Testis (tissue), 3 donors: Measurements from ENCODE around the gene RNF169. TPM values are rescaled to one million over a fixed set of nuclear protein-coding genes. Genes with fewer than 3 reads are reported as not detected.

ENCODE experiments used
- DNase-seq: peaks from one replicate; pipeline ENCODE4 v3.0.0-alpha.2; 2019
- H3K27ac ChIP-seq, 2 donors: fragments of 200-600 bp; sonication (generic); one replicate each; pipeline ENCODE4 v1.5.1; 2019
- H3K27me3 ChIP-seq: fragments of 200-600 bp; sonication (generic); one replicate; pipeline ENCODE4 v1.5.1; 2019
- H3K36me3 ChIP-seq: fragments of 200-600 bp; sonication (generic); one replicate; pipeline ENCODE4 v1.5.1; 2017; ENCODE audit warnings: low read depth; ENCODE audit errors: missing control alignments
- H3K4me1 ChIP-seq: fragments of 200-600 bp; sonication (generic); one replicate; pipeline ENCODE4 v1.5.1; 2019
- H3K4me3 ChIP-seq, 2 donors: fragments of 200-600 bp; sonication (generic); one replicate each; pipeline ENCODE4 v1.5.1; 2017 to 2019
- H3K9me3 ChIP-seq: fragments of 200-600 bp; sonication (generic); one replicate; pipeline ENCODE4 v1.5.1; 2017
- POLR2A ChIP-seq: fragments of 450-650 bp; IDR thresholded peaks from one replicate; pipeline ENCODE4 v1.6.1; 2017; ENCODE audit warnings: antibody characterized with exemption, mild to moderate bottlenecking, moderate library complexity
- WGBS, 2 donors: methylation state at CpG; one replicate each; pipeline ENCODE4 v1.1.5; 2018; 5-methylcytosine and 5-hydroxymethylcytosine counted together
- intact Hi-C: fragments of 100-400 bp; cut with DNase I; formaldehyde crosslinking; loops from one replicate; pipeline ENCODE4 v1.15.1; 2023; ENCODE audit warnings: low total_unique reads
- polyA plus RNA-seq: library from polyadenylated mRNA; stranded (reverse); fragments of 350-450 nt; fragmentation: Illumina TruSeq; extraction: RNeasy Lipid Tissue Mini Kit (QIAGEN cat#74804); gene quantifications from one replicate; pipeline ENCODE4 v1.2.3, GENCODE V29; 2014; ENCODE audit warnings: low read depth, low replicate concordance; ENCODE audit not compliant: insufficient read depth
- total RNA-seq, 2 donors: library from RNA; depleted of rRNA; stranded (reverse); fragments of >200 nt; gene quantifications; one replicate each; pipeline ENCODE4 v1.2.3, GENCODE V29; 2016
- TF ChIP-seq, protein P1 (sequence below), 3 experiments: fragments of 450-650 bp in 2 of 3; fragments of 200-600 bp in 1 of 3; sonication (generic) in 1 of 3; IDR thresholded peaks; one replicate each; pipeline ENCODE4 v1.5.1; 2016 to 2019; ENCODE audit warnings: antibody characterized with exemption in 3 of 3, mild to moderate bottlenecking in 2 of 3, moderate library complexity in 1 of 3

Gene RNF169
- total and polyA plus RNA-seq, 3 donors from 2014 or later, result 7.2 to 19.4 (median 19.3) TPM

DNA sequence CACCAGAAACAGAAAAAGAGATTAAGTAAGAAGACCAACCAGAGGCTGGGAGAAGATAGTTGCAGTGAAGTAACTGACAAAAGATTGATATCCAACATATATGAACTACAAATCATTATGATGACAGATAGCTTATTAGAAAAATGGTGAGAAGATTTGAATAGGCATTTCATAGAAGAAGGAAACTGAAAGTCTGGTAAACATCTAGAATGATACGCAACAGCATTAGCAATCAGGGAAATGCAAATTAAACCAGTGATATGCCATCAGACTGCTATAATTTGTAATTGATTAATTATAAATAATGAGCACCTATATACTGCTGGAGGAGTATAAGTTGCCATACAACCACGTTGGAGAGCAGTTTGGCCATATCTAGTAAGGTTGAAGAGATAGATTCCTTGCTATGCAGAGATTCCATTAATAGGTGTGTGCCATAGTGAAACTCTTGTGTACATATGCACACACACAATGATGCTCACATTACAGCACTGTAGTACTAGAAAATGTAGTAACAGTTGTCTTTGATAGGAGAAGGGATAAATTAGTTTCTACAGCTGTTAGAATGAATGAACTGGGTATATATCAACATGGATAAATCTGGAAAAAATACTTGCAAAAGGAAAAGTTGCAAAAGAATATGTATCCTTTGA is 20.5 kb downstream of the RNF169 start:
- H3K36me3 ChIP-seq, result no peaks in the 10 kb centered on the region
- no peak overlapping the region for H3K27ac ChIP-seq
- TF ChIP-seq, protein P1, sequence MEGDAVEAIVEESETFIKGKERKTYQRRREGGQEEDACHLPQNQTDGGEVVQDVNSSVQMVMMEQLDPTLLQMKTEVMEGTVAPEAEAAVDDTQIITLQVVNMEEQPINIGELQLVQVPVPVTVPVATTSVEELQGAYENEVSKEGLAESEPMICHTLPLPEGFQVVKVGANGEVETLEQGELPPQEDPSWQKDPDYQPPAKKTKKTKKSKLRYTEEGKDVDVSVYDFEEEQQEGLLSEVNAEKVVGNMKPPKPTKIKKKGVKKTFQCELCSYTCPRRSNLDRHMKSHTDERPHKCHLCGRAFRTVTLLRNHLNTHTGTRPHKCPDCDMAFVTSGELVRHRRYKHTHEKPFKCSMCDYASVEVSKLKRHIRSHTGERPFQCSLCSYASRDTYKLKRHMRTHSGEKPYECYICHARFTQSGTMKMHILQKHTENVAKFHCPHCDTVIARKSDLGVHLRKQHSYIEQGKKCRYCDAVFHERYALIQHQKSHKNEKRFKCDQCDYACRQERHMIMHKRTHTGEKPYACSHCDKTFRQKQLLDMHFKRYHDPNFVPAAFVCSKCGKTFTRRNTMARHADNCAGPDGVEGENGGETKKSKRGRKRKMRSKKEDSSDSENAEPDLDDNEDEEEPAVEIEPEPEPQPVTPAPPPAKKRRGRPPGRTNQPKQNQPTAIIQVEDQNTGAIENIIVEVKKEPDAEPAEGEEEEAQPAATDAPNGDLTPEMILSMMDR (IDR thresholded peaks at IDR 0.05), result no peak
- no peak for TF ChIP-seq POLR2A
- intact Hi-C loops, result no loop called here
- 81 to 83% methylated on average over 2 of the region's 2 CpGs for WGBS, 2 donors
- H3K9me3 ChIP-seq, result no peaks in the 10 kb centered on the region
- no peak for DNase-seq
- H3K4me3 ChIP-seq, result no peak overlapping the region
- no peaks in the 10 kb centered on the region for H3K27me3 ChIP-seq
- no peaks in the 10 kb centered on the region for H3K4me1 ChIP-seq

DNA sequence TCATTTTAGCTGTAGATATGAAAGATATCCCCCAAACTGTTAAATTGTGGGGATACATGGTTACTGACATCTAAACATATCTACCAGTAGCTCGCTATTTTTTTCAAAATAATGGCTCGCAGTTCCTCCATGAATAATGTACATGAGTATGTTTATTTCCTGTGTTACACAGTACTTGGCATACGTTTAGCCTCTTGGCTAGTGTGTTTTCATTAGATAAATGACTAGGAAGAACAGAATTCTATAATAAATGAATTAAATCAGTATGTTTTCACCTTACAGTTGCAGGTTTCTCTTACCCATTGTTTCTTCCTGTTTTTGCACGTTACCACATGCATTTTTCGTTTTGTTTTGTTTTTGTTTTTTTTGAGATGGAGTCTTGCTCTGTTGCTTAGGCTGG is 21.8 kb downstream of the RNF169 start:
- H3K36me3 ChIP-seq, result no peaks in the 10 kb centered on the region
- H3K27ac ChIP-seq, result no peak overlapping the region
- no peak for TF ChIP-seq POLR2A
- TF ChIP-seq, protein P1 (IDR thresholded peaks at IDR 0.05), result no peak
- 76 to 86% methylated on average over 5 of the region's 5 CpGs for WGBS, 2 donors
- H3K27me3 ChIP-seq, result no peaks in the 10 kb centered on the region
- no peak overlapping the region for H3K4me3 ChIP-seq
- H3K4me1 ChIP-seq, result no peaks in the 10 kb centered on the region
- H3K9me3 ChIP-seq, result no peaks in the 10 kb centered on the region
- DNase-seq, result no peak
- intact Hi-C loops, result no loop called here

DNA sequence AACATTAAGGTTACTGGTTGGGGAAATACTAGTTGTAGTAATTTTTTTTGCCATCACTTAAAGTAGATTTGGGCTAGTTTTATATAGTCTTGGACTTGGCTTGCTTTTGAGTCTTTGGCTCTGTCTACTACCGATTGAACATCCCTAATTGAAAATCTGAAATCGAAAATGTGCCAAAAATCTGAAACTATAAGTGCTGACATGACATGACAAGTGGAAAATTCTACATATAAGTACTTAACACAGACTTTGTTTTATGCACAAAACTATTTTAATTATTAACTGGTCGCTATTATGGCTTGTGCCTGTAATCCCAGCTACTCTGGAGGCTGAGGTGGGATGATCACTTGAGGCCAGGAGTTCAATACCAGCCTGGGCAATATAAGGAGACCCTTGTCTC is 22.5 kb downstream of the RNF169 start:
- H3K27ac ChIP-seq, result no peak overlapping the region
- no peaks in the 10 kb centered on the region for H3K9me3 ChIP-seq
- H3K4me1 ChIP-seq, result no peaks in the 10 kb centered on the region
- DNase-seq, result no peak
- 92 to 96% methylated on average over 3 of the region's 3 CpGs for WGBS, 2 donors
- TF ChIP-seq, protein P1 (IDR thresholded peaks at IDR 0.05), result no peak
- TF ChIP-seq POLR2A, result no peak
- H3K27me3 ChIP-seq, result no peaks in the 10 kb centered on the region
- intact Hi-C loops, result no loop called here
- no peaks in the 10 kb centered on the region for H3K36me3 ChIP-seq
- no peak overlapping the region for H3K4me3 ChIP-seq

DNA sequence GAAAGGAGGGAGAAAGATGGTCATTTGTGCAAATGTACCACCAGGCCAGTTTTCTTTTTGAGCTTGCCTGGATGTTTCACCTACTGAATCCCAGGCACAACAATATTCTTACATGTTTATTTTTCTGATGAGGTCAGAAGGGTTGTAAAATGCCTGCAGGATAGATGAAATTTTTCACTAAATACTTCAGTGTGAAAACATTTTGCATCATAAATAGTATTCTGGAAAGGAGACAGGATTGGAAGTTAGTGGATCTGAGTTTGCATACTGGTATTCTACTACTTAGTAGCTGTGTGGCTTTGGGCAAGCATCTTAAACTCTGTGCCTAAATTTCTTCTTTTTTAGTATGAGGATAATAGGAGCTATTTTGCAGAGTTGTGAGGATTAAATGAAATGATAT is 24.8 kb downstream of the RNF169 start:
- H3K36me3 ChIP-seq, result no peaks in the 10 kb centered on the region
- H3K27me3 ChIP-seq, result no peaks in the 10 kb centered on the region
- no peaks in the 10 kb centered on the region for H3K9me3 ChIP-seq
- H3K4me1 ChIP-seq, result no peaks in the 10 kb centered on the region
- TF ChIP-seq, protein P1 (IDR thresholded peaks at IDR 0.05), result no peak
- TF ChIP-seq POLR2A, result no peak
- H3K27ac ChIP-seq, result no peak overlapping the region
- DNase-seq, result no peak
- no peak overlapping the region for H3K4me3 ChIP-seq
- intact Hi-C loops, result no loop called here

DNA sequence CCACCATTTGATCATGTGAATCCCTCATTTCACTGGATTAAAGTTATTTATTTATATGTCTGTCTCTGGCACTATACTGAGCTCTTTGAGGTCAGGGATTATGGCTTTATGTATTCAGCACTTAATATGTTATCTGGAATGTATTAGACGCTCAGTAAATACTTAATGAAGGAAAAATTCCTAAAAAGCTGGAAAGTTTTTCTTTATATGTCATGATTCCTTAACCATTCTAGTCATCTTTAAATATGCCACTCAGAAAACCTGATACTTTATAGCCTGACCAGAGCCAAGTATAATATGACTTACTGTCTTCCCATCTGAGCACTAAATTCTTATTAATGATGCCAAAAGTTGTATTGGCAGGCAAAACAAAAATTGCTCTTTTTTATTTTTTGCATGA is 27.1 kb downstream of the RNF169 start:
- no peaks in the 10 kb centered on the region for H3K9me3 ChIP-seq
- intact Hi-C loops, result no loop called here
- TF ChIP-seq, protein P1 (IDR thresholded peaks at IDR 0.05), result no peak
- TF ChIP-seq POLR2A, result no peak
- H3K36me3 ChIP-seq, result no peaks in the 10 kb centered on the region
- H3K27me3 ChIP-seq, result no peaks in the 10 kb centered on the region
- H3K27ac ChIP-seq, result no peak overlapping the region
- DNase-seq, result no peak
- H3K4me1 ChIP-seq, result no peaks in the 10 kb centered on the region
- 92 to 100% methylated on average over 1 of the region's 1 CpG for WGBS, 2 donors
- H3K4me3 ChIP-seq, result no peak overlapping the region
